H1 (cell line): Measurements from ENCODE around the gene CHRDL2. TPM values are rescaled to one million over a fixed set of nuclear protein-coding genes. Genes with fewer than 3 reads are reported as not detected.

Experiments
- CTCF ChIA-PET: fragments of 300-600 bp; sonication (Branson Sonifier 250); formaldehyde crosslinking; loops from one replicate; lab custom pipeline; 2021; ENCODE audit not compliant: partially characterized antibody; lab: Charles Lee
- POLR2A ChIA-PET: fragments of 300-600 bp; sonication (Branson Sonifier 250); formaldehyde crosslinking; loops from one replicate; lab custom pipeline; 2021; ENCODE audit warnings: inconsistent platforms; ENCODE audit not compliant: partially characterized antibody; lab: Charles Lee
- DNase-seq, 2 experiments: peaks; one replicate each; pipeline versions ENCODE4 v3.0.0 to v3.0.0-alpha.2; 2010 to 2022; ENCODE audit warnings: low spot score in 2 of 2, low read depth in 1 of 2, mixed read lengths in 1 of 2
- FAIRE-seq: peaks from 2 replicates; lab custom pipeline; 2011; peaks lifted over from hg19 to GRCh38; lab: Jason Lieb, UNC
- H2AFZ ChIP-seq: 2 replicates; pipeline ENCODE4 v1.8.1; 2012; ENCODE audit warnings: low read length, inconsistent platforms
- H2AK5ac ChIP-seq: 2 replicates; pipeline ENCODE4 v1.6.1; 2013; ENCODE audit warnings: low read depth, low read length
- H2BK120ac ChIP-seq: replicated peaks from 2 replicates; pipeline ENCODE3; 2013; ENCODE audit warnings: low read depth, low read length, inconsistent platforms
- H2BK12ac ChIP-seq: 2 replicates; pipeline ENCODE4 v1.6.1; 2013; ENCODE audit warnings: low read depth, low read length
- H2BK15ac ChIP-seq: 2 replicates; pipeline ENCODE4 v1.6.1; 2013; ENCODE audit warnings: low read length
- H2BK20ac ChIP-seq: 2 replicates; pipeline ENCODE4 v1.6.1; 2013; ENCODE audit warnings: low read length
- H2BK5ac ChIP-seq: 2 replicates; pipeline ENCODE4 v1.6.1; 2013; ENCODE audit warnings: low read depth, low read length
- H3K14ac ChIP-seq: 2 replicates; pipeline ENCODE4 v1.6.1; 2013; ENCODE audit warnings: inconsistent platforms; ENCODE audit not compliant: insufficient read length
- H3K18ac ChIP-seq: 2 replicates; pipeline ENCODE4 v1.6.1; 2013; ENCODE audit warnings: low read length; ENCODE audit errors: extremely low read depth
- H3K23ac ChIP-seq: 2 replicates; pipeline ENCODE4 v1.6.1; 2013; ENCODE audit warnings: inconsistent platforms; ENCODE audit not compliant: insufficient read length
- H3K23me2 ChIP-seq: 2 replicates; pipeline ENCODE4 v1.6.1; 2013; ENCODE audit warnings: low read depth, low read length
- H3K27ac ChIP-seq: 2 replicates; pipeline ENCODE4 v1.6.1; 2011; ENCODE audit warnings: low read depth, low read length, inconsistent platforms
- H3K27me3 ChIP-seq, 4 experiments: replicated peaks in 1 of 4; 1 replicate in 1 of 4; 2 replicates in 3 of 4; pipeline versions ENCODE4 v1.6.1 to v1.8.1; 2011 to 2013; ENCODE audit warnings: low read length in 3 of 4, mild to moderate bottlenecking in 3 of 4, inconsistent platforms in 2 of 4, mixed read lengths in 2 of 4, moderate library complexity in 1 of 4; ENCODE audit not compliant: control insufficient read depth in 3 of 4, insufficient read depth in 3 of 4; ENCODE audit errors: extremely low read depth in 1 of 4
- H3K36me3 ChIP-seq, 4 experiments: 2 replicates each; pipeline versions ENCODE4 v1.6.1 to v1.8.1; 2011 to 2013; ENCODE audit warnings: mild to moderate bottlenecking in 4 of 4, low read length in 3 of 4, moderate library complexity in 2 of 4, control low read depth in 1 of 4, inconsistent platforms in 1 of 4; ENCODE audit not compliant: insufficient read depth in 4 of 4, control insufficient read depth in 2 of 4
- H3K4ac ChIP-seq: replicated peaks from 2 replicates; pipeline ENCODE3; 2013; ENCODE audit warnings: low read length, low read depth, mixed read lengths, inconsistent platforms; ENCODE audit not compliant: insufficient read length
- H3K4me1 ChIP-seq, 4 experiments: replicated peaks in 1 of 4; 1 replicate in 1 of 4; 2 replicates in 3 of 4; pipeline versions ENCODE4 v1.6.1 to v1.8.1; 2011 to 2013; ENCODE audit warnings: low read length in 3 of 4, inconsistent platforms in 2 of 4, mixed read lengths in 1 of 4; ENCODE audit not compliant: insufficient read depth in 4 of 4, control insufficient read depth in 3 of 4
- H3K4me2 ChIP-seq, 2 experiments: 2 replicates each; pipeline versions ENCODE4 v1.6.1 to v1.8.1; 2011 to 2013; ENCODE audit warnings: low read depth in 2 of 2, low read length in 2 of 2, control low read depth in 1 of 2, inconsistent platforms in 1 of 2, mild to moderate bottlenecking in 1 of 2; ENCODE audit not compliant: insufficient read depth in 1 of 2
- H3K4me3 ChIP-seq, 4 experiments: fragments of 200-600, 300-600 bp in 1 of 4; sonication (generic), shearing (Covaris generic), sonication (Bioruptor Twin) in 1 of 4; 2 replicates each; pipeline versions ENCODE4 v1.5.1 to v1.8.1; 2011 to 2016; ENCODE audit warnings: low read length in 4 of 4, low read depth in 3 of 4, control low read depth in 2 of 4, inconsistent platforms in 2 of 4, mild to moderate bottlenecking in 2 of 4, mixed read lengths in 1 of 4, moderate library complexity in 1 of 4; ENCODE audit not compliant: insufficient read depth in 2 of 4; ENCODE audit errors: extremely low read depth in 1 of 4
- H3K56ac ChIP-seq: replicated peaks from 2 replicates; pipeline ENCODE3; 2013; ENCODE audit warnings: low read depth, mild to moderate bottlenecking, mixed read lengths, low read length, inconsistent platforms; ENCODE audit not compliant: insufficient read length
- H3K79me1 ChIP-seq: 2 replicates; pipeline ENCODE4 v1.6.1; 2013; ENCODE audit warnings: low read depth, low read length, control low read depth
- H3K79me2 ChIP-seq, 2 experiments: 2 replicates each; pipeline versions ENCODE4 v1.6.1 to v1.8.1; 2012 to 2013; ENCODE audit warnings: low read length in 2 of 2, mild to moderate bottlenecking in 2 of 2, inconsistent platforms in 1 of 2; ENCODE audit not compliant: insufficient read depth in 2 of 2, control insufficient read depth in 1 of 2
- H3K9ac ChIP-seq, 4 experiments: replicated peaks in 1 of 4; 1 replicate in 1 of 4; 2 replicates in 3 of 4; pipeline versions ENCODE4 v1.6.1 to v1.8.1; 2011 to 2013; ENCODE audit warnings: low read depth in 3 of 4, low read length in 3 of 4, control low read depth in 2 of 4, mild to moderate bottlenecking in 2 of 4, moderate library complexity in 2 of 4, inconsistent platforms in 1 of 4; ENCODE audit errors: extremely low read depth in 1 of 4
- H3K9me3 ChIP-seq, 2 experiments: 2 replicates each; pipeline versions ENCODE4 v1.6.1 to v1.8.1; 2012 to 2013; ENCODE audit warnings: mild to moderate bottlenecking in 2 of 2, moderate library complexity in 2 of 2, control low read depth in 1 of 2, inconsistent platforms in 1 of 2, low read depth in 1 of 2, low read length in 1 of 2, mixed read lengths in 1 of 2; ENCODE audit not compliant: insufficient read depth in 2 of 2
- H4K20me1 ChIP-seq, 2 experiments: replicated peaks in 1 of 2; 2 replicates each; pipeline versions ENCODE3 to v1.8.1; 2011 to 2013; ENCODE audit warnings: inconsistent platforms in 2 of 2, low read length in 2 of 2, mild to moderate bottlenecking in 1 of 2; ENCODE audit not compliant: insufficient read depth in 2 of 2, control insufficient read depth in 1 of 2
- H4K5ac ChIP-seq: 2 replicates; pipeline ENCODE4 v1.6.1; 2013; ENCODE audit warnings: low read length, low read depth, mixed read lengths, inconsistent platforms; ENCODE audit not compliant: insufficient read length
- H4K8ac ChIP-seq: 2 replicates; pipeline ENCODE4 v1.8.0; 2013; ENCODE audit warnings: mild to moderate bottlenecking, moderate library complexity, low read length, inconsistent platforms; ENCODE audit not compliant: insufficient read depth; ENCODE audit errors: extremely low read depth
- H4K91ac ChIP-seq: replicated peaks from 2 replicates; pipeline ENCODE3; 2013; ENCODE audit warnings: low read length, mixed read lengths, inconsistent platforms; ENCODE audit not compliant: insufficient read length
- BRCA1 ChIP-seq: IDR thresholded peaks from 2 replicates; pipeline ENCODE4 v1.6.1; 2012; ENCODE audit warnings: low read depth, low read length, improper control_type of control experiment
- CBX5 ChIP-seq: fragments of 300-800, 300-1000 bp; sonication (generic); IDR thresholded peaks from 2 replicates; pipeline ENCODE4 v1.7.1; 2016; ENCODE audit warnings: antibody characterized with exemption, low read length, low read depth
- EGR1 ChIP-seq: IDR thresholded peaks from 2 replicates; pipeline ENCODE4 v1.6.1; 2011; ENCODE audit warnings: low read depth, low read length, borderline replicate concordance
- EP300 ChIP-seq, 2 experiments: IDR thresholded peaks; 1 replicate in 1 of 2; 2 replicates in 1 of 2; pipeline ENCODE4 v1.6.1; 2011 to 2012; ENCODE audit warnings: low read depth in 2 of 2, low read length in 2 of 2, mild to moderate bottlenecking in 2 of 2, borderline replicate concordance in 1 of 2, inconsistent platforms in 1 of 2, moderate library complexity in 1 of 2
- GTF2F1 ChIP-seq: IDR thresholded peaks from 2 replicates; pipeline ENCODE4 v1.6.1; 2012; ENCODE audit warnings: low read depth, low read length, improper control_type of control experiment, borderline replicate concordance
- HDAC6 ChIP-seq: IDR thresholded peaks from one replicate; pipeline ENCODE4 v1.7.1; 2012; ENCODE audit warnings: low read depth, mild to moderate bottlenecking, inconsistent platforms, low read length, moderate library complexity
- NANOG ChIP-seq: IDR thresholded peaks from 2 replicates; pipeline ENCODE4 v1.6.1; 2011; ENCODE audit warnings: low read length, low read depth, mild to moderate bottlenecking, inconsistent platforms; ENCODE audit not compliant: insufficient read depth, poor library complexity, severe bottlenecking
- POLR2AphosphoS5 ChIP-seq: IDR thresholded peaks from 2 replicates; pipeline ENCODE4 v1.6.1; 2011; ENCODE audit warnings: low read depth, low read length
- RAD21 ChIP-seq, 2 experiments: IDR thresholded peaks in 1 of 2; conservative IDR thresholded peaks in 1 of 2; 2 replicates each; pipeline ENCODE4 v1.6.1; 2011; ENCODE audit warnings: low read depth in 2 of 2, low read length in 2 of 2, improper control_type of control experiment in 1 of 2, inconsistent platforms in 1 of 2, mild to moderate bottlenecking in 1 of 2, moderate library complexity in 1 of 2
- RXRA ChIP-seq: IDR thresholded peaks from 2 replicates; pipeline ENCODE4 v1.6.1; 2011; ENCODE audit warnings: low read depth, mild to moderate bottlenecking, low read length, moderate library complexity; ENCODE audit not compliant: insufficient read depth
- SIX5 ChIP-seq: IDR thresholded peaks from 2 replicates; pipeline ENCODE4 v1.6.1; 2011; ENCODE audit warnings: mild to moderate bottlenecking, low read depth, low read length
- SUZ12 ChIP-seq: fragments of 200-600 bp; sonication (generic); IDR thresholded peaks from 2 replicates; pipeline ENCODE4 v1.6.1; 2012; ENCODE audit warnings: mild to moderate bottlenecking, inconsistent platforms, low read length, moderate library complexity, mixed read lengths
- WGBS, 2 experiments: shearing (Covaris generic) in 1 of 2; methylation state at CpG; one replicate each; pipeline versions ENCODE4 v1.1.6 to v1.1.7; 2013 to 2015; ENCODE audit warnings: low lambda C conversion rate in 2 of 2, mixed read lengths in 2 of 2, inconsistent platforms in 1 of 2, low coverage in 1 of 2, missing lambda C conversion rate in 1 of 2; ENCODE audit not compliant: insufficient replicate concordance in 2 of 2, insufficient coverage in 1 of 2, insufficient read length in 1 of 2; ENCODE audit errors: extremely low coverage in 1 of 2, missing lambda C conversion rate in 1 of 2; 5-methylcytosine and 5-hydroxymethylcytosine counted together
- polyA plus RNA-seq, 7 experiments: library from polyadenylated mRNA; depleted of rRNA in 3 of 7; stranded (reverse) in 5 of 7; unstranded in 2 of 7; fragments of >200 nt in 5 of 7; fragments of 200-250 nt in 2 of 7; gene quantifications; 1 replicate in 5 of 7; 2 replicates in 1 of 7; 4 replicates in 1 of 7; pipeline versions ENCODE4 v1.2.1 to v1.2.3, GENCODE V29; 2011 to 2013; ENCODE audit warnings: missing spikeins in 2 of 7, mixed read lengths in 2 of 7
- total RNA-seq: library from RNA; stranded (reverse); fragmentation: NEBNext Ultra II Directional; extraction: Animal tissue kit (Norgen Biotek cat#: 25700); gene quantifications from 2 replicates; pipeline ENCODE4 v1.2.1, GENCODE V29; 2021

The CHRDL2 gene
- total and polyA plus RNA-seq, 2 of the 8 experiments (the other 6 are each of a cell fraction or from before 2014, with no cell fraction given), result 0.26 to 0.48 TPM

GRCh38 chr11:74735365-74735928, 4.2 kb upstream of the CHRDL2 start:
- Histone ChIP-seq H2BK5ac (no peak overlapping the region), H3K27ac (no peak overlapping the region), H3K9me3 (peaks cover 6% of the 10 kb centered on the region in 2 experiments), H4K5ac (no peak overlapping the region), H3K79me1 (no peaks in the 10 kb centered on the region), H3K23ac (no peak overlapping the region), H3K4ac (no peak overlapping the region), H4K91ac (no peak overlapping the region), H2BK12ac (no peak overlapping the region), H3K4me1 (peaks cover 0 to 5% (median 0%) of the 10 kb centered on the region in 4 experiments; a peak in 3 of 7 replicates), H2BK120ac (no peak overlapping the region), H2BK15ac (no peak overlapping the region), H3K79me2 (no peaks in the 10 kb centered on the region), H2BK20ac (no peak overlapping the region), H2AK5ac (no peak overlapping the region), H3K27me3 (peaks cover 18 to 25% (median 25%) of the 10 kb centered on the region in 4 experiments), H3K9ac (no peak overlapping the region), H4K8ac (no peak overlapping the region), H3K14ac (no peak overlapping the region), H3K4me2 (no peak overlapping the region), H3K18ac (no peak overlapping the region), H3K56ac (no peak overlapping the region), H2AFZ (no peak overlapping the region), H3K23me2 (peaks cover 11% of the 10 kb centered on the region; the same call in 1 of the 2 replicates), H3K36me3 (no peaks in the 10 kb centered on the region), H4K20me1 (no peaks in the 10 kb centered on the region), H3K4me3 (no peak overlapping the region)
- FAIRE-seq (no peak), DNase-seq (no peak)
- 91% methylated on average over 6 of the region's 6 CpGs; no CpG with 5 or more reads in 1 of the 2 experiments for WGBS, 2 experiments
- POLR2A ChIA-PET, result interaction anchor here (1.7 kb wide), 1 partner anchor 14 kb away, joined by 8 read pairs; the partner anchor contains the start of gene RNF169
- CTCF ChIA-PET, result interaction anchor here (1.5 to 2.3 kb wide), 2 partner anchors 30 to 34 kb away, joined by 3 to 14 read pairs; no protein-coding TSS in a partner anchor
- TF ChIP-seq EGR1, result no peak
- no peak for TF ChIP-seq NANOG
- no peak for TF ChIP-seq BRCA1
- TF ChIP-seq RAD21 (IDR thresholded peaks at IDR 0.05 in 1 of 2, conservative IDR thresholded peaks at IDR 0.05 in 1 of 2; ENCODE audit: low read depth in 2 of 2, low read length in 2 of 2), result no peak
- TF ChIP-seq GTF2F1, result no peak
- no peak for TF ChIP-seq CBX5
- TF ChIP-seq EP300 (IDR thresholded peaks at IDR 0.05; ENCODE audit: borderline replicate concordance in 1 of 2, low read depth in 2 of 2, low read length in 2 of 2), result no peak
- no peak for TF ChIP-seq SUZ12
- no peak for TF ChIP-seq POLR2AphosphoS5
- TF ChIP-seq SIX5, result no peak
- no peak for TF ChIP-seq RXRA
- no peak for TF ChIP-seq HDAC6
